GM12892 (cell line): ENCODE results near the gene RBPJL.

Experiments
- POLR2A ChIP-seq: IDR thresholded peaks from 2 replicates; pipeline ENCODE4 v1.6.1; 2011; ENCODE audit warnings: low read depth, low read length, control low read depth
- POLR2AphosphoS5 ChIP-seq: IDR thresholded peaks from 2 replicates; pipeline ENCODE4 v1.6.1; 2011; ENCODE audit warnings: low read depth, low read length, control low read depth
- TAF1 ChIP-seq: IDR thresholded peaks from 2 replicates; pipeline ENCODE4 v1.6.1; 2011; ENCODE audit warnings: low read depth, mild to moderate bottlenecking, control low read depth, low read length, borderline replicate concordance

DNA sequence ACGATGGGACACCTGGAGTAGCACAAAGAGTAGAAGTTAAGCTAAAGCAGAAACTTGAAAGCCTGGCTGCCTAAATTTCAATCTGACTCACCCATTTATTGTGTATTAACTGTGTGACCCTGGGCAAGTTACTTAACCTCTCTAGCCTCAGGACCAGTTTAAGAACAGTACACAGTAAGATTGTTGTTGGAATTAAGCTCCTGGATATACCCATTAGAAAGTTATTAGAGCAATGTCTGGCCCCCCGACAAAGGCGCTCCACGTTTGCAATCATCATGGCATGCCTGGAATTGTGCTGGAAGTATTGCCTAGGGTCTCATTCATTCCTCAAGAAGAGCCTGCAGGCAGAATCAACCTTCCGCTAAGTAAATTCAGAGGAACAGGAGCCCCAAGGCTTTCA is 40.2 kb downstream of the RBPJL start:
- TF ChIP-seq POLR2A (no peak), POLR2AphosphoS5 (no peak), TAF1 (no peak)
